Kasumi-1 (cell line): ENCODE measurements around the gene ATP2B2.

Experiments used
- DNase-seq, 2 experiments: peaks; one replicate each; lab custom pipeline; 2025; lab: John Stamatoyannopoulos, UW

ATP2B2 gene

GRCh38 chr3:10400050-10400748 is 105.2 kb downstream of the ATP2B2 start:
- no peak for DNase-seq

GRCh38 chr3:10399634-10400033 is 105.8 kb downstream of the ATP2B2 start:
- no peak for DNase-seq

GRCh38 chr3:10398341-10398740 is 107.0 kb downstream of the ATP2B2 start:
- no peak for DNase-seq

- no peak for DNase-seq
Measured at GRCh38 chr3:10397879-10398278, 107.5 kb downstream of the ATP2B2 start.

GRCh38 chr3:10396931-10397330 is 108.5 kb downstream of the ATP2B2 start:
- no peak for DNase-seq

- DNase-seq: no peak
Measured at GRCh38 chr3:10396083-10396482, 109.3 kb downstream of the ATP2B2 start.

- DNase-seq: no peak
Measured at GRCh38 chr3:10395671-10396070, 109.7 kb downstream of the ATP2B2 start.

- no peak for DNase-seq
Measured at GRCh38 chr3:10395196-10395595, 110.2 kb downstream of the ATP2B2 start.

- no peak for DNase-seq
Measured at GRCh38 chr3:10394491-10395025, 110.8 kb downstream of the ATP2B2 start.

- no peak for DNase-seq
Measured at GRCh38 chr3:10393514-10393913, 111.9 kb downstream of the ATP2B2 start.

- DNase-seq: no peak
Measured at GRCh38 chr3:10392906-10393461, 112.4 kb downstream of the ATP2B2 start.

GRCh38 chr3:10392244-10392643 is 113.1 kb downstream of the ATP2B2 start:
- no peak for DNase-seq

- DNase-seq: no peak
Measured at GRCh38 chr3:10391391-10391790, 114.0 kb downstream of the ATP2B2 start.

- DNase-seq: no peak
Measured at GRCh38 chr3:10390641-10391373, 114.6 kb downstream of the ATP2B2 start.

- DNase-seq: peak; percentile 83 to 87
Measured at GRCh38 chr3:10389995-10390394, 115.4 kb downstream of the ATP2B2 start.

GRCh38 chr3:10389339-10389738 is 116.0 kb downstream of the ATP2B2 start:
- DNase-seq: no peak

GRCh38 chr3:10387881-10388609 is 117.3 kb downstream of the ATP2B2 start:
- no peak for DNase-seq

GRCh38 chr3:10386121-10386520 is 119.3 kb downstream of the ATP2B2 start:
- no peak for DNase-seq

GRCh38 chr3:10384541-10385360 is 120.6 kb downstream of the ATP2B2 start:
- no peak for DNase-seq

GRCh38 chr3:10383850-10384248 is 121.5 kb downstream of the ATP2B2 start:
- DNase-seq: no peak
